GM13976 (cell line): ENCODE measurements around the gene RGPD8.
"Not testable (repeated sequence)": the region's sequence is repeated elsewhere in the genome, so short reads cannot be mapped to it uniquely, and the experiment has no call there.

Experiments
- DNase-seq: peaks from one replicate; pipeline ENCODE4 v3.0.0; 2012; ENCODE audit warnings: low spot score
- CTCF ChIP-seq: IDR thresholded peaks from 2 replicates; pipeline ENCODE4 v1.5.1; 2012; ENCODE audit warnings: borderline replicate concordance, mild to moderate bottlenecking; ENCODE audit not compliant: insufficient read depth; ENCODE audit errors: extremely low read depth, missing control alignments, control extremely low read depth
- in situ Hi-C: fragments of 300-500 bp; cut with MboI; formaldehyde crosslinking; loops from one replicate; pipeline ENCODE4 v1.12.0; 2022; ENCODE audit warnings: low sequenced_read_pairs, mixed read lengths, inconsistent platforms; ENCODE audit not compliant: unreplicated experiment

Gene RGPD8

GRCh38 chr2:112433932-112434730 is 686 bp upstream of the RGPD8 start:
- in situ Hi-C loops: no loop called here
- no peak for TF ChIP-seq CTCF
- no peak for DNase-seq

DNA sequence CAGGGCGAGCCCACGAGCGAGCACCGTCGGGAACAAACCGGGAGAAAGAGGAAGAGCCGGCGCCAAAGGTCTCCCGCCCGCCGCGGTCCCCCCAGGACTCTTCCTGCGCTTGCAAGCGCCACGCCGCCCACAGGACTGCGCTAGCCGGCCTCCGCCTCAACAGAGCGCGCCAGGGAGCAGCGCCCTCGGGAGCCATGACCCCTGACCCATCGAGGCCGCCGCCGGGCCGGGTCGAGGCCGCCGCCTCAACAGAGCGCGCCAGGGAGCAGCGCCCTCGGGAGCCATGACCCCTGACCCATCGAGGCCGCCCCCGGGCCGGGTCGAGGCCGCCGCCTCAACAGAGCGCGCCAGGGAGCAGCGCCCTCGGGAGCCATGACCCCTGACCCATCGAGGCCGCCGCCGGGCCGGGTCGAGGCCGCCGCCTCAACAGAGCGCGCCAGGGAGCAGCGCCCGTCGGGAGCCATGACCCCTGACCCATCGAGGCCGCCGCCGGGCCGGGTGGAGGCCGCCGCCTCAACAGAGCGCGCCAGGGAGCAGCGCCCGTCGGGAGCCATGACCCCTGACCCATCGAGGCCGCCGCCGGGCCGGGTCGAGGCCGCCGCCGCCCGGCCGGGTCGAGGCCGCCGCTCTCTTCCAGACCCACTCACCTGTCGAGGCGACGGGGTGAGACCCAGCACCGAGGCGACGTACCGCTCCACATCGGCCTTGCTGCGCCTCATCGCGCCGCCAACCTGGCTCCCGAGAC is 538 bp downstream of the RGPD8 start:
- DNase-seq, in situ Hi-C loops: not testable (repeated sequence)

GRCh38 chr2:112432390-112432734 is 1.1 kb downstream of the RGPD8 start:
- in situ Hi-C loops, DNase-seq: not testable (repeated sequence)

GRCh38 chr2:112431587-112432295 is 1.7 kb downstream of the RGPD8 start:
- DNase-seq, in situ Hi-C loops: not testable (repeated sequence)

DNA sequence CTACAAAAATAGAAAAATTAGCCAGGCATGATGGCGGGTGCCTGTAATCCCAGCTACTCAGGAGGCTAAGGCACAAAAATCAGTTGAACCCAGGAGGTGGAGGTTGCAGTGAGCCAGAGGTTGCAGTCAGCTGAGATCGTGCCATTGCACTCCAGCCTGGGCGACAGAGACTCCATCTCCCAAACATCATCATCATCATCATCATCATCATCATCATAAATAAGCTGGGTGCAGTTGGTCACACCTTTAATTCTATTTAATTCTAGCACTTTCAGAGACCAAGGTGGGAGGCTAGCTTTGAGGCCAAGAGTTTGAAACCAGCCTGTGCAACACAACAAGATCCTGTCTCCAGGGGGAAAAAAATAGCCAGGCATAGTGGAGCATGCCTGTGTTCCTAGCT is 8.9 kb downstream of the RGPD8 start:
- DNase-seq, in situ Hi-C loops: not testable (repeated sequence)

DNA sequence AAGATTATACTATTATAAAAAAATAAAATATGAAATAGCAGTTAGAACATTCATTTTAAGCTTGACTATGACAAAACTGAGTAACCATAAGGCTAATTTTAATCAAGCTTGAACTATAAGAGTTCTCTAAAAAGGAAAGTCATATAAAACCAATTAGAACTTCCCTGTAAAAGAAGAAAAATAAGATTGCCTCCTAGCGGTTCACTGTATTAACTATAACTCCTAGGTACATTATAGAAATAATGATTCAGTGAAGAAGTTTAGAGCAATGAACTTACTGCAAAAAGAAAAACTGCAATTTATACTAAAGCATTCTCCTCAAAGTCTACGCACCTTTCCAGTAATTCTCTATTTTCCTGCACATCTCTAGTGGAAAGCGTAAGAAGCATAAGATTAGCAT is 16.6 kb downstream of the RGPD8 start:
- DNase-seq, in situ Hi-C loops: not testable (repeated sequence)

GRCh38 chr2:112360055-112360454 is 73.4 kb downstream of the RGPD8 start:
- in situ Hi-C loops, DNase-seq: not testable (repeated sequence)

DNA sequence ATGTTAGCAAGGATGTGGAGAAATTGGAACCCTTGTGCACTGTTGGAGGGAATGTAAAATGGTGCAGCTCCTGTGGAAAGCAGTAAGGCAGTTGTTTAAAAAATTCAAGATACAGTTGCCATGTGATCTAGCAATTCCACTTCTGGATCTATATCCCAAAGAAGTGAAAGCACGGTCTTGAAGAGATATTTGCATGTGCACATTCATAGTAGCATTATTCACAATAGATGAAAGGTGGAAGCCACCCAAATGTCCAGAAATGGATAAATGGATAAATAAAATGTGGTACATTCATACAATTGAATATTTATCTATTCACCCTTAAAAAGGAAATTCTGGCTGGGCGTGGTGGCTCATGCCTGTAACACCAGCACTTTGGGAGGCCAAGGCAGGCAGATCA is 79.1 kb downstream of the RGPD8 start:
- in situ Hi-C loops: not testable (repeated sequence)

GRCh38 chr2:112352809-112353603 is 80.4 kb downstream of the RGPD8 start:
- in situ Hi-C loops, DNase-seq: not testable (repeated sequence)

More for the DNA sequence above, 79.1 kb downstream of the RGPD8 start:
- not testable (repeated sequence) for DNase-seq

DNA sequence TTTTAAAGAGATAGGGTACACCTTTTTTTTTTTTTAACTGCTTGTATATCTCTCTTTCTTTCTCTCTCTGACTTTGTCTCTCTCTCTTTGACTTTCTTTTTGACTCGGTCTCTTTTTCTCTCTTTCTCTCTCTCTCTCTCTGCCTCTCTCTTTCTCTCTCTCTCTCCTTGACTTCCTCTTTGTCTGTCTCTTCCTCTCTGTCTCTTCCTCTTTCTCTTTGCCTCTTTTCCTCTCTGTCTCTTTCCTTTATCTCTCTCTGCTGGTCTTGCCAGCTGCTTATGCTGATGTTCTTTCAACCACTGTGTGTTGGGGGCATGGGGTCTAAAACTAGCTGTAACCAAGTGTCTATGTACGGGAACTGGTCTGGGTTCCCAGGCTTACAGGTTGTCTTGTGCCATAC is 81.2 kb downstream of the RGPD8 start:
- DNase-seq, in situ Hi-C loops: not testable (repeated sequence)

DNA sequence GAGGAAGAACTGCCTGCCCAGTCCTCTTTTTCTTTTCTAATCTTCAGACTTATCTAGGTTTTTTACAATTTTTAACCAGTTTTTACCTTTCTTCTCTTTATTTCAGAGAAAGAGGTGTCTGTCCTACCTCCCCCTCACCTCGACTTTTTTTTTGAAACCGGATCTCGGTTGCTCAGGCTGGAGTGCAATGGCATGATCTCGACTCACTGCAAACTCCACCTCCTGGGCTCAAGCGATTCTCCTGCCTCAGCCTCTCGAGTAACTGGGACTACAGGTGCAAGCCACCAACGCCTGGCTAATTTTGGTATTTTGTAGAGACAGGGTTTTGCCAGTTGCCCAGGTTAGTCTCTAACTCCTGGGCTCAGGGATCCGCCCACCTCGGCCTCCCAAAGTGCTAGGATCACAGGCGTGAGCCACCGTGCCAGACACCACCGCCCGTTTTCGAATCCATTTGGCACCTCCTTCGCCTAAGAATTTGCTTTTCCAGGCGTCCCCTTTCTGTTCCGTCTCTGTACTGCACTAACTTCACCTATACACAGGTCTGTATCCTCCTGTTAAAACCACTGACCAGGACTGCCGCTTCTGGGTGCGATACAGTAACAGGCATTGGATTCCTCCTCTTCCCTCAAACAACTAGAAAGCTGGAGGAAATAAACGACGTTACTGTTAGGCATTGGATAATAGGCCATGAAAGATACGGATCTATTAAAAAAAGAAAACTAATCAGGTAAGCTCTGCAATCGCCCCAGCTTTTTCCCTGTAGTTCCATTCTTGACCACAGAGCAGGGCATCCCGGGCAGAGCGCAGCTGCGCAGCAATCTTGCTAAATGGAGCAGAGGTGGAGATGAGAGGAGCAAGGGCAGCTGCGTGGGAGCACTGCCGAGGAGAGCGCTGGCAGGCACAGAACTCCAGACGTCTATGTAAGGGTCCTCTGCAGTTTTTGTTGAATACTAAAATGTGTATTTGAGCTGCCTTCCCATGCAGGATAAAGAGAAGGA is 88.1 kb downstream of the RGPD8 start:
- DNase-seq: no peak
- in situ Hi-C loops: no loop called here

More for the DNA sequence above, 88.1 kb downstream of the RGPD8 start:
- no peak for TF ChIP-seq CTCF
